Epithelial cell of proximal tubule (primary cell): ENCODE data around the gene ZNF430. TPM values are rescaled to one million over a fixed set of nuclear protein-coding genes. Genes with fewer than 3 reads are reported as not detected.

Experiments used
- DNase-seq: peaks from one replicate; pipeline ENCODE4 v3.0.0-alpha.2; 2011; ENCODE audit warnings: low read depth
- H3K4me3 ChIP-seq: 2 replicates; pipeline ENCODE4 v1.5.1; 2011; ENCODE audit warnings: low read depth, mild to moderate bottlenecking, low read length
- total RNA-seq: library from RNA; depleted of rRNA; stranded (reverse); fragments of >200 nt; gene quantifications from 2 replicates; pipeline ENCODE4 v1.2.3, GENCODE V29; 2015
- TF ChIP-seq, protein P1 (sequence below): conservative IDR thresholded peaks from 2 replicates; pipeline ENCODE4 v1.5.1; 2012; ENCODE audit warnings: low read depth, mild to moderate bottlenecking, low read length

The ZNF430 gene
- total RNA-seq, 1 donor from 2014 or later = 8.0 TPM

GRCh38 chr19:21046489-21046888 is 26.0 kb downstream of the ZNF430 start:
- H3K4me3 ChIP-seq = no peak overlapping the region
- DNase-seq = no peak

GRCh38 chr19:21047716-21048115 is 27.3 kb downstream of the ZNF430 start:
- H3K4me3 ChIP-seq = no peak overlapping the region
- TF ChIP-seq, protein P1, sequence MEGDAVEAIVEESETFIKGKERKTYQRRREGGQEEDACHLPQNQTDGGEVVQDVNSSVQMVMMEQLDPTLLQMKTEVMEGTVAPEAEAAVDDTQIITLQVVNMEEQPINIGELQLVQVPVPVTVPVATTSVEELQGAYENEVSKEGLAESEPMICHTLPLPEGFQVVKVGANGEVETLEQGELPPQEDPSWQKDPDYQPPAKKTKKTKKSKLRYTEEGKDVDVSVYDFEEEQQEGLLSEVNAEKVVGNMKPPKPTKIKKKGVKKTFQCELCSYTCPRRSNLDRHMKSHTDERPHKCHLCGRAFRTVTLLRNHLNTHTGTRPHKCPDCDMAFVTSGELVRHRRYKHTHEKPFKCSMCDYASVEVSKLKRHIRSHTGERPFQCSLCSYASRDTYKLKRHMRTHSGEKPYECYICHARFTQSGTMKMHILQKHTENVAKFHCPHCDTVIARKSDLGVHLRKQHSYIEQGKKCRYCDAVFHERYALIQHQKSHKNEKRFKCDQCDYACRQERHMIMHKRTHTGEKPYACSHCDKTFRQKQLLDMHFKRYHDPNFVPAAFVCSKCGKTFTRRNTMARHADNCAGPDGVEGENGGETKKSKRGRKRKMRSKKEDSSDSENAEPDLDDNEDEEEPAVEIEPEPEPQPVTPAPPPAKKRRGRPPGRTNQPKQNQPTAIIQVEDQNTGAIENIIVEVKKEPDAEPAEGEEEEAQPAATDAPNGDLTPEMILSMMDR = no peak
- no peak for DNase-seq

More at GRCh38 chr19:21046489-21046888, 26.0 kb downstream of the ZNF430 start:
- TF ChIP-seq, protein P1 = no peak

DNA sequence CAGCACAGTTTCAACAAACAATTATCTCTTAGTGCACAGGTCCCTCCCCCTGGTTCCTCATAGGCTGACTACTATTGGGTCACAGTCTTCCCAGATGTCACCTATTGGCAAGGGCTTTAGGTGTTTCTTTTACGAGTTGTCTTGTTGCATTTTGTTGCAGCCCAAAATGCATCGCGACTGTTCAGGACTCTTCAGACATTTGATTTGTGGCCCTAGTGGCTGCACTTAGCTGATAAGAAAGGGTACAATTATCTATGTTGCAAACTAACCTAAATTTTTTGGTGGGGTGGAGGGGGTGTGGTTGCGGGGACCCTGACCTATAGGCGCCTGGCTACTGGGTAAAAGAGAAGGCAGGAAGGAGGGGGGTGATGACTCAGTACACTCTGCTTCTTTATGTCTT is 32.4 kb downstream of the ZNF430 start:
- TF ChIP-seq, protein P1 = no peak
- H3K4me3 ChIP-seq = no peak overlapping the region
- no peak for DNase-seq

DNA sequence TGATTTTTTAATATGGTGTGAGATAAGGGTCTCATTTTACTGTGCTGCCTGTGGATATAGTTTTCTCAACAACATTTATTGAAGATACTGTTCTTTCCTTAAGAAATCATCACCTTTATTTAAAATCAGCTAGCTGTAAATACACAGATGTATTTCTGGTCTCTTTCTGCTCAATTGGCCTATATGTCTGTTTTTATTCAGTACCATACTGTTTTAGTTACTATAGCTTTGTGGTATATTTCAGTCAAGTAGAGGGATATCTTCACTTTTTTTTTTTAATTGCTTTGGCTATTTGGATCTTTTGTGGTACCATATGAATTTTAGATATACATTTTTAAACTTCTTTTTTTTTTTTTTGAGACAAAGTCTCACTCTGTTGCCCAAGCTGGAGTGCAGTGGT is 44.9 kb downstream of the ZNF430 start:
- no peak for DNase-seq
- TF ChIP-seq, protein P1 = no peak
- no peak overlapping the region for H3K4me3 ChIP-seq

DNA sequence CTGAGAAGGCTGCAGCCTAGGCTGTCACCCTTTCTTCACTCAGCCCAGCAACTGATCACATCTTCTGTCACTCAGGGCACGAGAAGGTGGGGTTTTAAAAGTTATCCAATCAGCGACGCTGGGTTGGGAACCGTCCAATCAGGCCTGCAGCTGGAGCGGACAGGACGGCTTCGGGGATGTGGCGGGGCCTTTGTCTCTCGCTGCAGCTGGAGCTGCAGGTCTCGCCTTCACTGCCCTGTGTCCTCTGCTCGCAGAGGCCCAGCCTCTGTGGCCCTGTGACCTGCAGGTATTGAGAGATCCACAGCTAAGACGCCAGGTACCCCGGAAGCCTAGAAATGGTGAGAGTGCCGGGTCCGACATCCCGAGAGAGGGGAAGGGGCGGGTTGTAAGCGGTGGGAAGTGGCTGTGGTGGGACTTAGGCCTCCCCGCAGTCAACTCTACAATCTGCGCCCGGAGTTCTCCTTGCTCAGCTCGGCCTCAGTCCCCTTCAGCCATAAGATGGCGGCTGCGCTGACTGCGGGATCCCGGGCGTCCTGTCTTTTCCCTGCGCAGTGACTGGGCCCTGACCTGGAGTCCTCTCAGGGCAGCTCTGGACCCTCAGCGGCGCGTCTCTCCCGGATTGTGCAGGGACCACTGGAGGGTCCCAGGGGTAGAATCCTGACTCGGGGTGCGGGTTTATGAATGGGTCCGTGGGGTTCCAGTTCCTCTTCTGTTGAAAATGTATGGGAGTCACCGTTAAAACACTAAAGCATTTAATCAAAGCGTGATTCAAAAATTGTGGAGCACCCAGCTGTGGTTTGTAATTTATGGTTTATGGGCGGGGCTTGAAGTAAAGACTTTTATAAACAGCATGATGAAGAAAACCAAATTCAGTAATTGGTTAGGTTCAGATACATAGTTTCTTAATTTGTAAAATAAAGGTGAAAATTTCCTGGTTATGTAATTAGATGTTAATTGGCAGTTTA is 61.8 kb downstream of the ZNF430 start, which contains the start of gene ZNF714:
ZNF714 (plus strand) TSS at position 193 of the 965 bp plus-strand sequence. CDS start 16,066 bp downstream, outside the sequence.
- peak; percentile 47 for DNase-seq
- TF ChIP-seq, protein P1 = no peak
- H3K4me3 ChIP-seq = peak within 1 kb of the TSS; percentile 72

- no peak overlapping the region for H3K4me3 ChIP-seq
- TF ChIP-seq, protein P1 = no peak
- DNase-seq = peak; percentile 77
Observed at GRCh38 chr19:21084343-21084742, 63.9 kb downstream of the ZNF430 start.
